MG63 (cell line): ENCODE data around the gene FMO2. TPM values are rescaled to one million over a fixed set of nuclear protein-coding genes. Genes with fewer than 3 reads are reported as not detected.

Experiments used
- DNase-seq: peaks from one replicate; pipeline ENCODE4 v3.0.0-alpha.2; 2020
- H3K27me3 ChIP-seq: fragments of 250-450 bp; sonication (Bioruptor Pico); 2 replicates; pipeline ENCODE4 v1.5.1; 2020; ENCODE audit warnings: mild to moderate bottlenecking, moderate library complexity
- H3K36me3 ChIP-seq: fragments of 250-450 bp; sonication (Bioruptor Pico); 2 replicates; pipeline ENCODE4 v1.5.1; 2020; ENCODE audit warnings: mild to moderate bottlenecking, moderate library complexity
- H3K4me3 ChIP-seq: fragments of 250-450 bp; sonication (Bioruptor Pico); 2 replicates; pipeline ENCODE4 v1.5.1; 2020; ENCODE audit warnings: mild to moderate bottlenecking, moderate library complexity
- H3K9me3 ChIP-seq: fragments of 250-450 bp; sonication (Bioruptor Pico); 2 replicates; pipeline ENCODE4 v1.5.1; 2020; ENCODE audit warnings: mild to moderate bottlenecking, moderate library complexity
- total RNA-seq: library from RNA; depleted of rRNA; stranded (reverse); fragments of >200 nt; shearing (Covaris generic); gene quantifications from 2 replicates; pipeline ENCODE4 v1.2.3, GENCODE V29; 2014; ENCODE audit warnings: low replicate concordance; rRNA removed

Gene FMO2, protein sequence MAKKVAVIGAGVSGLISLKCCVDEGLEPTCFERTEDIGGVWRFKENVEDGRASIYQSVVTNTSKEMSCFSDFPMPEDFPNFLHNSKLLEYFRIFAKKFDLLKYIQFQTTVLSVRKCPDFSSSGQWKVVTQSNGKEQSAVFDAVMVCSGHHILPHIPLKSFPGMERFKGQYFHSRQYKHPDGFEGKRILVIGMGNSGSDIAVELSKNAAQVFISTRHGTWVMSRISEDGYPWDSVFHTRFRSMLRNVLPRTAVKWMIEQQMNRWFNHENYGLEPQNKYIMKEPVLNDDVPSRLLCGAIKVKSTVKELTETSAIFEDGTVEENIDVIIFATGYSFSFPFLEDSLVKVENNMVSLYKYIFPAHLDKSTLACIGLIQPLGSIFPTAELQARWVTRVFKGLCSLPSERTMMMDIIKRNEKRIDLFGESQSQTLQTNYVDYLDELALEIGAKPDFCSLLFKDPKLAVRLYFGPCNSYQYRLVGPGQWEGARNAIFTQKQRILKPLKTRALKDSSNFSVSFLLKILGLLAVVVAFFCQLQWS
- not detected in 2 replicates for total RNA-seq

- DNase-seq = no peak
- Histone ChIP-seq H3K9me3 (no peaks in the 10 kb centered on the region), H3K36me3 (no peaks in the 10 kb centered on the region), H3K27me3 (no peaks in the 10 kb centered on the region), H3K4me3 (no peak within 1 kb of the TSS)
Observed at GRCh38 chr1:171185091-171185490, at the start of gene FMO2. Gene FMO2 (plus strand): TSS chr1:171185300. CDS start chr1:171185714, 414 bp downstream.

- H3K4me3 ChIP-seq = no peak overlapping the region
- H3K9me3 ChIP-seq = no peaks in the 10 kb centered on the region
- H3K36me3 ChIP-seq = no peaks in the 10 kb centered on the region
- H3K27me3 ChIP-seq = no peaks in the 10 kb centered on the region
- DNase-seq = no peak
Observed at GRCh38 chr1:171137580-171137979, 47.5 kb upstream of the FMO2 start.

DNA sequence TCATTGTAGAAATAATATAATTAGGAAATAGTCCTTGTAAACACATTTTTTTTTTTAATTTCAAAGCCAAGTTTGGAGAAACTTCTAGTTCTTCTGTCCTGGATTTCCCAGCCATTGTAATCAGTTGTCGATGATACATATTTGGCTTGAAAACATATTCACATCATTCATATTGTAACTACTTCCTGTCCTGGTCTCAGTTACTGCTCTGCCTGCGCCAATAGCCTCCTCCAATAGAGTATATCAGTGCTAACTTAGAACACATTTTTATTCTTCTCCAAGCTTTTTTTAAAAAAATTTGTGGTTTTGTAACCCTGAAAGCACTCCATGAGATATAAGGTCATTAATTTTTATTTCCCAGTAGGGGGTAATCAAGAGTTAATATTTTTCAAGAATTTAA is 46.1 kb upstream of the FMO2 start:
- DNase-seq = no peak
- no peaks in the 10 kb centered on the region for H3K9me3 ChIP-seq

DNA sequence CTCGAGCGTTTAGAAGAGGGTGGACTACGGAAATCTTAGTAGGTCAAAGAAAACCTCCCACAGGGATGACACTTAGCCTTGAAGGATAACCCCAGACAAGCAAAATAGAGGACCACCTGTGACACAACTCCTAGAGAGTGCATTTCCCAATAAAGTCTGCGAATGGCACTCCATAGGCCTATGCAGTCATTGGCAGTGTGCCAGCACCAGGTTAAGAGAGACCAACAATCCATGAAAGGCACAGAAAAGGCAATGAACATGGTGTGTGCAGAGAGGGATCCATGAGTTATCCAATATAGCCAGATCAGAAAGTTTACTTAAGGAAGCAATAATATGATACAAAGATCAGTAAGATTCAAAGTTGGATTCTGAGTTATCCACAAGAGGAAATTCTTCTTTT is 45.2 kb upstream of the FMO2 start:
- no peaks in the 10 kb centered on the region for H3K27me3 ChIP-seq
- DNase-seq = no peak
- no peak overlapping the region for H3K4me3 ChIP-seq
- H3K36me3 ChIP-seq = no peaks in the 10 kb centered on the region
- no peaks in the 10 kb centered on the region for H3K9me3 ChIP-seq

More for the DNA sequence above, 46.1 kb upstream of the FMO2 start:
- Histone ChIP-seq H3K27me3 (no peaks in the 10 kb centered on the region), H3K36me3 (no peaks in the 10 kb centered on the region), H3K4me3 (no peak overlapping the region)

- H3K4me3 ChIP-seq = no peak overlapping the region
- DNase-seq = no peak
- no peaks in the 10 kb centered on the region for H3K9me3 ChIP-seq
- no peaks in the 10 kb centered on the region for H3K27me3 ChIP-seq
- H3K36me3 ChIP-seq = no peaks in the 10 kb centered on the region
Observed at GRCh38 chr1:171140401-171140800, 44.7 kb upstream of the FMO2 start.

- H3K4me3 ChIP-seq = no peak overlapping the region
- no peaks in the 10 kb centered on the region for H3K36me3 ChIP-seq
- H3K27me3 ChIP-seq = no peaks in the 10 kb centered on the region
- DNase-seq = peak; percentile 21
- H3K9me3 ChIP-seq = no peaks in the 10 kb centered on the region
Observed at GRCh38 chr1:171140956-171141687, 44.0 kb upstream of the FMO2 start.

DNA sequence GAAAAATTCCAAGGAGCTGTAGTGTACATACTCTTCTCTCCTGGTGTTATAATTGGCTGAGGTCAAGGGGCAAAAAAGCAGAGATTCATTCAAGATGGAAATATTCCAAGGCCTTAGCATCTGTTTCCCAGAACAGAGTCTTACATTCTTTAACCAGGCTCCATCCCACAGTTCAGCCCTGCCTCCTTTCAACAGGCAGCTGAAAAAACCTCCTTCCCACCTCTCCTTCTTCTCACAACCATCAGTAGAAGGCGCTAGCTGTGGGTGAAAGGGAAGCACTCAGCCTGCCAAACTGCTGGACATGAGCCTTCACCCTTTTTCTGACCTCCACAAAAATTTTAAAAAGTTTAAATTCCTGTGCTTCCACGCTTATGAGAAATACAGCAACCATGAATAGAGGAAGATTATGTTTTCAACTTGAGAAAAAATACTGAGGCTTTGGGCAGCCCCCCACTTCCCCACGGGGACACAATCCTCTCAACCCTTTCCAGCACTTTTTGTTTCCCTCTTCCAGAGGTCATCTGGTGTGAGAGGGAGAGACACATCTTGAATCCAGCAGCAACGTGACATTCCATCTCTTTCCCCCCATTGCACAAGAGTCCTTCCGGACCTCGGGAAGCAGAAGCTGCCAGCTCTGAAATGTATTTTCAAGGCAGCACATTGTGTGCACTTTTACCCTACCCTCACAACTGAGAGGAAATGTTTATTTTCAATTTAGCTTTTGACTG is 43.2 kb upstream of the FMO2 start:
- Histone ChIP-seq H3K4me3 (no peak overlapping the region), H3K27me3 (no peaks in the 10 kb centered on the region), H3K36me3 (no peaks in the 10 kb centered on the region), H3K9me3 (no peaks in the 10 kb centered on the region)
- peak; percentile 69 for DNase-seq

- Histone ChIP-seq H3K27me3 (no peaks in the 10 kb centered on the region), H3K4me3 (no peak overlapping the region)
- peak; percentile 55 for DNase-seq
Observed at GRCh38 chr1:171142416-171143385, 42.4 kb upstream of the FMO2 start.

DNA sequence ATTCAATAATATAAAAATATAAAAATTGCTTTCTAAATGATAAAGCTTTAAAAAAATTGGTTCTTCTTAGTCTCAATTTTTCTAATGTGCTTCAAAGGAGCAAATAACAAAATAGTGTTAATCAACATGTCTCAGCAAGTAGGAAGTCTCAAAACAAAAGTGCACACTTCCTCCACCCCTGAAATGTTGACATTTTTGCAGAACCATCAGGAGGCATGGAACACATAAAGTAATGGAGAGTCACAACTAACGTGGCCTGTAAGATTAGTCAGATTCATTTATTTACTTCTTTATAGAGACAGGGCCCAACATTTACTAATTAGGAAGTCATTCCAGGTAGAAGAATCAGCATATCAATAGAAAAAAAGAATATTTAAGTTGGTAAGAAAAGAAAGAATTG is 34.9 kb upstream of the FMO2 start:
- no peak for DNase-seq
- Histone ChIP-seq H3K36me3 (no peaks in the 10 kb centered on the region), H3K27me3 (no peaks in the 10 kb centered on the region), H3K4me3 (no peak overlapping the region), H3K9me3 (no peaks in the 10 kb centered on the region)

More at GRCh38 chr1:171142416-171143385, 42.4 kb upstream of the FMO2 start:
- Histone ChIP-seq H3K36me3 (no peaks in the 10 kb centered on the region), H3K9me3 (no peaks in the 10 kb centered on the region)

- H3K4me3 ChIP-seq = no peak overlapping the region
- DNase-seq = no peak
- H3K36me3 ChIP-seq = no peaks in the 10 kb centered on the region
- H3K9me3 ChIP-seq = no peaks in the 10 kb centered on the region
- no peaks in the 10 kb centered on the region for H3K27me3 ChIP-seq
Observed at GRCh38 chr1:171152549-171152948, 32.6 kb upstream of the FMO2 start.

DNA sequence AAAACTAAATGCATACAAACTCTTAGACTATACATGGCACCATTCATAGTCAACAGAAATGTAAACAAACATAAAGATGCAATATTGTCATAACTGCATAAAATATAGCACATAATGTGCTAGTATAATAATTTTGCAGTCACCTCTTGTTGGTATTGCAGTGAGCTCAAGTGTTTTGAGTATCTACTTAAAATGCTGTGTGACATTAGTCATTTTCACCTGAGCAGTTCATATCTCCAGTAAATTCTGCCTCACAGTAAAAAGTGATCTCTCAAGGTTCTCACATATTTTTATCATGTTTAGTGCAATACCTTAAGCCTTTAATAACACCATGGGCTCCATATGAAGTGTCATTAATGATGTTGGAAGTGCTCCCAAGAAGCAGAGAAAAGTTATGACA is 29.6 kb upstream of the FMO2 start:
- DNase-seq = no peak
- peaks cover 2% of the 10 kb centered on the region; the same call in 1 of the 2 replicates for H3K9me3 ChIP-seq
- H3K4me3 ChIP-seq = no peak overlapping the region
- no peaks in the 10 kb centered on the region for H3K36me3 ChIP-seq
- H3K27me3 ChIP-seq = no peaks in the 10 kb centered on the region

GRCh38 chr1:171158096-171158495 is 27.0 kb upstream of the FMO2 start:
- Histone ChIP-seq H3K9me3 (peaks cover 2% of the 10 kb centered on the region; the same call in 1 of the 2 replicates), H3K27me3 (no peaks in the 10 kb centered on the region), H3K4me3 (no peak overlapping the region), H3K36me3 (no peaks in the 10 kb centered on the region)
- DNase-seq = no peak

GRCh38 chr1:171158551-171158950 is 26.5 kb upstream of the FMO2 start:
- Histone ChIP-seq H3K36me3 (no peaks in the 10 kb centered on the region), H3K9me3 (peaks cover 2% of the 10 kb centered on the region; the same call in 1 of the 2 replicates), H3K4me3 (no peak overlapping the region), H3K27me3 (no peaks in the 10 kb centered on the region)
- DNase-seq = no peak

DNA sequence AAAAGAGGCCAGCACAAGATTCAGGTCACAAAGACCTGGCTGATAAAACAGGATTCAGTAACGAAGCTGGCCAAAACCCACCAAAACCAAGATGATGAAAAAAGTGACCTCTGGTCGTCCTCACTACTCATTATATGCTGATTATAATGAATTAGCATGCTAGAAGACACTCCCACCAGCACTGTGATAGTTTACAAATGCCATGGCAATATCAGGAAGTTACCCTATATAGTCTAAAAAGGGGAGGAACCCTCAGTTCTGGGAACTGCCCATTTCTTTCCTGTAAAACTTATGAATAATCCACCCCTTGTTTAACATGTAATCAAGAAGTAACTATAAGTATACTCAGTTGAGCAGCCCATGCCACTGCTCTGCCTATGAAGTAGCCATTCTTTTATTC is 26.0 kb upstream of the FMO2 start:
- no peak for DNase-seq
- H3K9me3 ChIP-seq = peaks cover 2% of the 10 kb centered on the region; the same call in 1 of the 2 replicates
- H3K36me3 ChIP-seq = no peaks in the 10 kb centered on the region
- no peaks in the 10 kb centered on the region for H3K27me3 ChIP-seq
- no peak overlapping the region for H3K4me3 ChIP-seq

DNA sequence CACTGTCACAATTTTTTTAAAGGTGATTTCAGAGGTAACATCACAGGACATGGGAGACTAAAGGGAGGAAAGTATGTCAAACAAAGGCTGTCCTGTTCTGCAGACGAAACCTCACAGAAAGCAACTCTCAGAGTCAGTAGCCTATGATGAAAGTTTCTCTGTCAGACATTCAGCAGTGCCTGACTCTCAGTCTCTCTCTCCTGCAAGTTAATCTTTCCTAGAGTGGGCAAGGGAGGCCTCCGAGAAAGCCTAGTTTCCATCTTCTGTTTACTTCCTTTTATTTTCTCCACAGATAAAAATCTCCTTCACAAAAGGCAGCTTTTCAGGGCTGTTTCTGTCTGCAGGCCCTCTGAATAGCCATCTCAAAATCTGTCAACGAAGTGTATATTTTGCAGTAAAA is 24.9 kb upstream of the FMO2 start:
- Histone ChIP-seq H3K36me3 (no peaks in the 10 kb centered on the region), H3K9me3 (peaks cover 2% of the 10 kb centered on the region; the same call in 1 of the 2 replicates), H3K4me3 (no peak overlapping the region), H3K27me3 (no peaks in the 10 kb centered on the region)
- DNase-seq = no peak
